KOPT-K1 (cell line): Measurements from ENCODE around the gene RREB1.
A peak's percentile ranks its signal among the peaks of the same experiment; 100 is the strongest.

Experiments
- H3K27ac ChIP-seq: fragments of 200-600 bp; sonication (generic); 2 replicates; pipeline ENCODE4 v1.5.1; 2016; ENCODE audit warnings: antibody characterized with exemption, mild to moderate bottlenecking, low read depth, low read length; ENCODE audit not compliant: poor library complexity, severe bottlenecking
- H3K36me3 ChIP-seq: fragments of 200-600 bp; sonication (generic); 2 replicates; pipeline ENCODE4 v1.5.1; 2017; ENCODE audit warnings: antibody characterized with exemption, mild to moderate bottlenecking, low read length, moderate library complexity; ENCODE audit not compliant: insufficient read depth
- H3K9me3 ChIP-seq: fragments of 200-600 bp; sonication (generic); 2 replicates; pipeline ENCODE4 v1.5.1; 2017; ENCODE audit warnings: antibody characterized with exemption, low read length, mild to moderate bottlenecking; ENCODE audit not compliant: insufficient read depth, poor library complexity, severe bottlenecking

RREB1 gene

DNA sequence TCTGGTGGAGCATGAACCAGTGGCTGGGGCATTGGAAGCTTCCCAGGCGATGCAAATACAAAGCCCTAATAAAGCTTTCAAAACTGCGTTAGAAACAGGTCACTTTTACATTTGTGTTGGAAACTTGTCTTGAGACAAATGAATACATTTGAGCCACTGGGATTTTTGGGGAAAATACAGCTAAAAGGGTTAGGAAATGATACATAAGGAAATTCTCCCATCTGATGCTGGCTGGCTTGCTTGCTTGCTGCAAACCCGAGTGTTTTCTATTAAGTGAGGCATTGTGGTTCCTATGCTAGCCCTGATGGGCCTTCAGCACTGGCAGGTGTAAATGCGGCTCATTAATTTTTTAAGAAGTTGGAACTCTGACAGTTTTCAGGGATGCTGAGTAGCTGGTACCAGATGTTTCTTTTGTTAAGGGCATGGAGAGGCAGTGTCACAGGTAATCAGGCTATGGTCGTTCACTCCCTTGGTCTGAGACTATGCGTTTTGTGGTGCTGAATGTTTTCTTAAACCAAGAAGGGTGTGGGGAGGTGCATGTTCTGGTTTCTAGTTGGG, 35.2 kb downstream of the RREB1 start:
- Histone ChIP-seq H3K9me3 (no peaks in the 10 kb centered on the region), H3K36me3 (no peaks in the 10 kb centered on the region), H3K27ac (no peak overlapping the region)

DNA sequence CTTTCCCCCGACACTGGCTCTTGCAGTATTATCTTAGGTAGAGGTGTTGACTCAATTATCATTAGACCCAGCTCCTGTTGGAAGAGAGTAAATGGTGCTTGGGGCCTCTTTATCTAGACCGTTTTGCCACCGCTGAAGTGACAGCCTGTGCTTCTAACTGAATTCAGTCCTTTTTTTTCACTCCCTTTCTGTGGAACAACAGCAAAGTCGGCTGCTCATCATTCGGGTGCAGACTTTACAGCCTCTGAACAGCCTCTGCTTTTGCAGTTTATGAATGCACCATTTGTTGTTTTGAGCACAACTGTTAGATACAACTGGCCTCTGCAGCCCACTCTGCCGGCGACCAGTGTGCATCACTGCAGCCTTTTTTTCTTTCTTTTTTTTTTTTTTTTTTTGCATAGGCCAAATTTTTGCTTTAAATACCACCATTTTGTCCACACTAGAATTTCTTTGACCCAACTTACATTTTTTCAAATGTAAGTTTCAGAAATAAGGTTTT, 35.8 kb downstream of the RREB1 start:
- Histone ChIP-seq H3K9me3 (no peaks in the 10 kb centered on the region), H3K36me3 (no peaks in the 10 kb centered on the region), H3K27ac (no peak overlapping the region)

DNA sequence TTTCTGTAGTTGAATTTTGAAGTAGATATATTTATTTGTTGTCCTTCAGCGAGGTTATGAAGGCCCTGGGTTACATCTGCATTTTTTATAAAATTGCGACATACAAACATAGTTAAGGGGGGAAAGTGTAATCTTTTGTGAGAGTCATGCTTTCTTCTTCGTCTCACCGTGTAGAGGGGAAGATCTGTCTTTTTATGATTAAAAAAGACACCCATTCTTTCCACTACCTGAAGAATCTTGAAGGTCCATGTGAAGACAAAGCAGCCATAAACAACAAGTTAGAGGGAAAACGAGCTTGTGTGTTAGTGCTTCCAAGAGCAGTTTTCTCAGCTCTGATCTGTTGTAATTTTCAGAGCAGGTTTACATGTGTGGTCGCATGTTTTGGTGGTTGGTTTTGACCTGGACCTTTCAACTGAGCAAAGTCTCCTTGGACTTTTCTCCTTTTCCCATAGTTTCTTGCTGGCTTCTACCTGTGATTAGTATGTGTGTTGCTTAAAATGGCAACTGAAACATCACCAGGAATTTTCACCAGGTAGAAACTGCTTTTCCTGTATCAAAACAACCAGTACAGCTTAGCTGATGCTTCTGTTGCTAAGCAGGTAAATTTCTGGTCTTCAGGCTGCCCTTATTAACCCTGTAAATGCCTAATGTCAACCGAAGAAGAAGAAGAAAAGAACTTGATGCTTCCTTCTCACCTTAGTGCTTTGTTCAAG, 37.3 kb downstream of the RREB1 start:
- Histone ChIP-seq H3K27ac (peak overlapping the region; percentile 61), H3K9me3 (no peaks in the 10 kb centered on the region), H3K36me3 (no peaks in the 10 kb centered on the region)

DNA sequence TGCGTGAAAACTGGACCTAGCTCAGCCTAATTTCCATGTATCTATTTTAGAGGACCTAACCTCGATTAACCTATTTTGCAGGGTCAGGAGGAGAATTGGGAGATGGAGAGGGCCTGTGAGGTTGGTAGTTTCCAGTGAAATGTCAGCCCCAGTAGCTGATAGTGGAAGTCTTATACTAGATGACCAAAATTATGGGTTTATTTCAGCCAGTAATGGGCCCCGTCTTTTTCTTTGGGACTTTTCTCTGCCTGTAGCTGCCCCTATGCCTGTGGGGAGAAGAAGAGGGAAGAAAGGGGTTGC, 37.8 kb downstream of the RREB1 start:
- no peaks in the 10 kb centered on the region for H3K9me3 ChIP-seq
- H3K27ac ChIP-seq, result peak overlapping the region; percentile 61
- H3K36me3 ChIP-seq, result no peaks in the 10 kb centered on the region

DNA sequence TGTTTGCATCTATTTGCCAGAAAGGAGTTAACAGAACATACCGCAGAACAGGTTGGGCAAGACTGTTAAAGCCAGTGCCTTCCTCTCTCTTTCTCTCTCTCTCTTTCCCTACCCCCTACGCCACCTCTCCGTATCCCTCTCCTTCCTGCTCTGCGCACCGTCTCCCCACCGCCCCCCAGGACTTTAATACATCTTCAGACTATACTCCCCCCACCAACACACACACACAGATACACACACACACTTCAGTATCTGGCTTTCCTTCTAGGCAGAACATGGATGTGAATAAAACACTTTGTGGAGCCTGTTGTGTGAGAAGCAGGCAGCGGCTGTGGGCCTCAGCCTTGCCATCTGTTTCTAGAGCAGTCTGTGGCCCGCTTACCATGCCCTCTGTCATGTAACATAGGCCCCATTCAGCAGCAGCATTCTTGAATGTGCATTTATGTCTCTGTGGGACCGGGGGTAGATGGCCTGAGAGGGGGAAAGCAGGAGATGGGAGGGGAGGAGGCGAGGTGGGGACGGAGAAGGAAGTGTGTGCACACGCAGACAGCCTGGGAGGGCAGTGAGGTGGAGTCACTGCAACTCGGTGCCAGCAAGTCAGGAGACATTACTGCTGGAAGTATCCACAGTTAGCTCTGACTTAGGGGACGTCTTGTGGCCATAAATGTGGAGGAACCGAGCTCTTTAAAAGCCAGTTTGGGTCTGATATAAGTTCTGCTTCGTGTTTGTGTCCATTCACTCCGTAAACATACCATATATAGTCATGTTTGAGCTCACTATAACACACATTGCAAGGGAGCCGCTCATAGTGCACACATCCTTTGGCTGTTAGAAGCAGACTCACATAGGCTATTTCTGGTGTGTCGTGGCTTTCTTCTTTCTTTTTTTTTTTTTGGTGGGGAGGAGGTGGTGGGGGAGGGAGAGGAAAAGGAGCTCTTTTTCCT, 38.4 kb downstream of the RREB1 start:
- peak overlapping the region; percentile 61 for H3K27ac ChIP-seq
- H3K9me3 ChIP-seq, result no peaks in the 10 kb centered on the region
- no peaks in the 10 kb centered on the region for H3K36me3 ChIP-seq

DNA sequence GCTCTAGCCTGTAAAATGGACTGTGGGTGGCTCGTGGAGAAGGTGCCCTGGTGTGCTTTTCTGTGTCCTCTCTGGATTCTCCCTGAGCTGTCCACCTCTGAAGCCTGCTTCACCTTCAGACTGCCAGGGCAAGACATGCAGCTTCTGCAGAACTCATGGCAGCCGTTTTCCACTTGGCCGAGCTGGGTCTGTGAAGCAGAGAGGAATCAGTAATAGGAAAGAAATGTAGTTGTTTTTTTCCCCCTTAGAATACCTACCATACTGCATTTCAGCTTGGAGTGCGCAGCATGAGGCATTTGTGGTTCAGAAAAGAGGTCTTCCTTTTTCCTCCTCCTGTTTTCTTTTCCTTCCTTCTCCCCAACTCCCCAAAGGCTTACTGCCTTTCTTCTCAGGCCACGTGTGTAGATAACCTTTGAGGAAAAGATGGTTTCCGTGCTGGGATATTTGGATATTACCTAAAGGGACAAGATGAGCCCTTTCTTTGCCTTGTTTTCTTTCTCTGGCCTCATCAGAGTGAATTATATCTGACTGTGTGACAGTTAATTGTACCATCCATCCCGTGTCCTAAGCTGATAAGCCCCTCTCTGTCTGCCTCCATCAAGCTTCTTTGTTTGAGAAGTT, 39.4 kb downstream of the RREB1 start:
- Histone ChIP-seq H3K36me3 (no peaks in the 10 kb centered on the region), H3K27ac (peak overlapping the region; percentile 61), H3K9me3 (no peaks in the 10 kb centered on the region)

DNA sequence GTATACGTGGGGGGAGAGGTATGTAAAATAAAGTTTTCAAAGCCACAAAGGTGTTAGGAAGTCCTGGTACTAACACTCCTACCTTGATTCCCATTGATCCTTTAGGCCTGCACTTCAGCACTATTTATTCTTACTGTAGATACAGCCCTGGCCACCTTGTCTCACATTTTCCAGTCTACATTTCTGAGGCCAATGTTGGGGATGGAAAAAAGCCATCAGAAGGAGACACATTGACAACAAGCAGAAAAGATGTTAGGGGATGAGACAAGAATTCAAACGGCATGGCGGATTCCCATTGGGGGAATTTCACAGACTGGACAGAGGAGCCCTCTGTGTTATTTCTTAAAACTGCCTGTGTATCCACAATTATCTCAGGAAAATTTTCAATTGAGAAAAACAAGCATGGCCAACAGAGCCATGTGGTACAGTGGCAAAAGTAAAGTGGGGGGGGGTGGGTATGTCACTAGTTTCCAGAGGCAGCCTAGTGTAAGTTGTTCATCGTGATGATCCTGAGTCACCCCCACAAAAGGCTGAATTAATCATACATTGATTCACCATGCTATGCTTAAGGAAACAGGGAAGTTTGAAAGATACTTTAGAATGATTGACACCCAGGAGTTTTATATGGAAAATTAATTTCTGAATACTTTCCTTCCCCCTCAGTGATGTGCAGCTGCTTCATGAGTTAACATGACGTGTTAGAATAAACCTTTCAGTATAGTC, 40.5 kb downstream of the RREB1 start:
- no peaks in the 10 kb centered on the region for H3K9me3 ChIP-seq
- H3K27ac ChIP-seq, result no peak overlapping the region

DNA sequence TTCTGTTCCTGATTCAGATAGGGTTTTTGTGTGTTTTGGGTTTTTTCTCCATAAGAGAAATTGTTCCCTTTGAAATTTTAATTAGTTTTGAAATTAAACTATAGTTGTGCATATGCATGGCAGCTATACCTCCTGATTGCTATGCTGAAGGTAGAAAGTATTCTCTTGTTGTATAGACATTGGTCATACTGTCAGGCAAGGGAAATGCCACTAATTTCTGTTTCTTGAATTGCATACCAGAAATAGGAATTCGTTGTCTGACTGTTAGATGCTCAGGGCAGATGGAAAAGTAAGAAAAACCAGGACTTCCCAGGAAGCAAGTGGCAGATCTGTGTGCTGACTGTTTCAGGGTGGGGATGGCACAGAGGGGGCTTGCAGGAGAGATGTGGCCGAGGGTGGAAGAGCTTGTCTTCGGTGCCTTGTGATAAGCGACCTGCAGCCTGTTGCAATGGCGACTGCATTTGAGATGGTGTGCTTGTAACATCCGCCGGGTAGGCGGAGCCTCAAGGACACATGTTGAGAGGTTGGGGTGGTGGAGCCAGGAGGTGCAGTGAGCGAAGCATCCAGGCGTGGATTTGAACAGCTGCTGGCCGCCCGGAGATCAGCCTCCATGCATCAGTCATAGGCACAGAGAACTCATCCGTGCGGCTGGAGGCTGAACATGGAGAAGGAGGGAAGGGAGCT, 42.8 kb downstream of the RREB1 start:
- no peak overlapping the region for H3K27ac ChIP-seq

More for the DNA sequence above, 40.5 kb downstream of the RREB1 start:
- H3K36me3 ChIP-seq, result no peaks in the 10 kb centered on the region

DNA sequence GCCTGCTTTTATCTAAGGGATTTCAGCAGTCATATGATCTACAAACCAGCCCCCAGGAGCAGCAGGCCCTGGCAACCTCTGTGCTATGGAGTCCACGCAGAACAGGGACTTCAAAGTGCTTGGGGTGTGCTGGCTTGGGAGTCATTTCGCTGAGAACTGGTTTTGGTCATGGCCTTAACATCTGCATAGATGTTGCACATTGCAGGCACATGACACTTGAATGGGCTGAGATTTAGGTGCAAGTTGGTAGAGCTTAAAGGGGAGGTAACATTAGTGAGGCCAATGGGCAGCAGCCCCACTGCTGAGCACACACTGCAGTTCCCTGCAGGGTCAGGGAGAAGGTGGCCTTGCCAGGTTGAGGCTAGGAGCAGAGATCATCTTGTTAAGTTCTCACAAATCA, 43.6 kb downstream of the RREB1 start:
- H3K36me3 ChIP-seq, result no peaks in the 10 kb centered on the region
- no peaks in the 10 kb centered on the region for H3K9me3 ChIP-seq
- H3K27ac ChIP-seq, result no peak overlapping the region

More for the DNA sequence above, 42.8 kb downstream of the RREB1 start:
- Histone ChIP-seq H3K36me3 (no peaks in the 10 kb centered on the region), H3K9me3 (no peaks in the 10 kb centered on the region)

DNA sequence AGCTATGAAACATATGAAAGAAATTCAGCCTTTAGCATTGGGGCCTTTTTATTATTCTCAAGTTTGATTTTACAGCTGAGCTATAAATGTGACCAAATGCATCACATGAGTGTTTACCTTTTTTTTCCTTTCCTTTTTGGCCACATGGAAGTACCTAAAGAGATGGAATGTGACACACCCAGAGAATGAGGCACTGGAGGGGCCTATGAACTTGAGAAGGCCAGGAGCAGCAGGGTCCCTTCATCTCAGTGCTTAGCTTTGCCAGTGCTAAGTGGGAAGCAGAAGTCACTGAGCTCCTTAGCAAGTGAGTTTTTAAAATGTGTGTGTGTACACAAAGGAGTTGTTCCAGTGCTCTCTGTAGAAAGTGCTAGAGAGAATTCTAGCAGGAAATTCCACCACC, 44.7 kb downstream of the RREB1 start:
- Histone ChIP-seq H3K27ac (no peak overlapping the region), H3K9me3 (no peaks in the 10 kb centered on the region), H3K36me3 (no peaks in the 10 kb centered on the region)

DNA sequence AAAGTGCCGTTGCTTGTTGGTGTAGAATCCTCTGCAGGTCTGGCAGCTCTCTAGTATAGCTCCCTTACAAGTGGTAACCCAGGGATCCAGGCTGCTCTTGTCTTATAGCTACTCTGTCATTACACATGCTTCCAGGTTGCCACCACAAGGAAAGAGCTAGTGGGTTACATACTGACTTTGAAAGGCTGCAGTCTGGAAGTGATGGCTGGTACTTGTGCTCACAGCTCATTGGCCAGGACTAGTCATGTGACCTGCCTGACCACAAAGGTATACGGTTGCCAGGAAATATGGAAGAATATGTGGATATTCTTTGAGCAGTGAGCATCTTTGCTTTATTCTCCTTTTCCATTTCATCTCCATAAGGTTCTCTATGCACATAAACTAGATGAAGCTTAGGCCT, 46.0 kb downstream of the RREB1 start:
- H3K27ac ChIP-seq, result peak overlapping the region; percentile 56
- no peaks in the 10 kb centered on the region for H3K9me3 ChIP-seq
- H3K36me3 ChIP-seq, result no peaks in the 10 kb centered on the region

DNA sequence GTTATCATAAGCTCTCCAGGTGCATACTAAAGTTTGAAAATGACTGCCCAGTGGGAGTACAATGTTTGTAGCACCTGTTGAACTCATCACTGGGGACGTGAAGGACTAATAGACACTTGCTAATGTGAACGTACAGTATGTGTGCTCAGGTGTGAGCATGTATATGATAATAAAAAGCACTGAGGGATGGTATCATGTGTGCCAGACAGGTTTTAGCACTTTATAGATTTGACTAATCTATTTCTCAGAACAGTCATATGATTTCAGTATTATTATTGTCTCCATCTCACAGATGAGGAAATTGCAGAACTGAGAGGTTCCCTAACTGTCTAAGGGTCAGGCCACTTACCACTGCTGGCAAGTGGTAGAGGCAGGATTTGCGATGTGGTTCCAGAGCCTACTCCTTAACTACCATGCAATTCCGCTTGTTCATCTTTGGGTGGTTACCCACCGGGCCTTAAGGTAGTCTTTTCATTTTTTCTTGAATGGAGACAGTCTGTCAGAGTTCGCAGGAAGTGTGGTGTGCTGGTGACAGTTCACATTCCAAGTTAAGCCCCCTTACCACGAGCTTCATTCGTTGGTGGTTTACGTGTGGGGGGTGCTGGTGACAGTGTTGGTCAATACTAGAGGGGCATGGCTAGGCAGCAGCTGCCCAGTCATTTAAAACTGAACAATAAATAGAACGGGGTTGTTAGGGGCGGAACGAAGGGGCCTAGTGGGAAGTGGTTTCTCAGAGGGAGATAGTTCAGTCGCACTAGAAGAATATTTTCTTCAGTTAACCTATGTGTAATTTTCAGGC, 46.8 kb downstream of the RREB1 start:
- H3K27ac ChIP-seq, result peak overlapping the region; percentile 56
- H3K36me3 ChIP-seq, result no peaks in the 10 kb centered on the region

DNA sequence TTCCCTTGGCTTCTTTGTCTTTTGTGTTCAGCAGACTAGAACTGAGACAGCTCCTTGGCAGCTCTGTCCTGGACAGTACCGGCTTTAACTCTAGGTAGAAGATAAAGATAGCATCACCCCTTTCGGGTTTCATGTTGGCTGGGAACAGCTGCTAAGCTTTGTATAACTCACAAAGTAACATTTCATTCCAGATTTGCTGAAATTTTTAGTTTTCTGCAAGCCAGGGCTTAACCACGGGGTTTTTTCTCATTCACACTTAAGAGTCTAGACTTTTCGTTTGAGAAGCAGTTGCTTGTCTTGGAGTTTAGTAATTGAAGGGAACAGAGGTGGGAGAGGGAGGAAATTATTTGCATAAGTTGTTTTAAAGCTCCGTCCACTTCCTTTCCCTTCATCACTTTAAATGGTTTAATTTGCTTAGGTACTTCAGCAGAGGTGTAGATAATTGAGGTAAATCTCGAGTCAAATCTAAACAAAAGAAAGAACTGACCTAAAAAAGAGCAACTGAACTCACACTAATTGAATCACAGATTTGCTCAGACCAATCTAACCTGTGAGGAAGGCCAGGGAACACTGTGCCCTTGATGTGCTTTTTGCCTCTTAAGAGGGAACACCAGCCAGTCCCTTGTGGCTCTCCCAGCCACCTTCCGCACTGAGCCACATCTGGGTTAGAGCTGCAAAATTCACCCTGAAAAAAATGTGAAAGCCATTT, 48.3 kb downstream of the RREB1 start:
- H3K27ac ChIP-seq, result peak overlapping the region; percentile 56
- no peaks in the 10 kb centered on the region for H3K36me3 ChIP-seq
- no peaks in the 10 kb centered on the region for H3K9me3 ChIP-seq

More for the DNA sequence above, 46.8 kb downstream of the RREB1 start:
- no peaks in the 10 kb centered on the region for H3K9me3 ChIP-seq
